VCaP (cell line): ENCODE measurements around the gene TBC1D8.
A peak's percentile ranks its signal among the peaks of the same experiment; 100 is the strongest.

Experiments
- H3K27ac ChIP-seq: fragments of 450-650 bp; 2 replicates; pipeline ENCODE4 v1.5.1; 2017
- CTCF ChIP-seq: fragments of 450-650 bp; conservative IDR thresholded peaks from 2 replicates; pipeline ENCODE4 v1.5.1; 2017; ENCODE audit warnings: mild to moderate bottlenecking, moderate library complexity

Gene TBC1D8

DNA sequence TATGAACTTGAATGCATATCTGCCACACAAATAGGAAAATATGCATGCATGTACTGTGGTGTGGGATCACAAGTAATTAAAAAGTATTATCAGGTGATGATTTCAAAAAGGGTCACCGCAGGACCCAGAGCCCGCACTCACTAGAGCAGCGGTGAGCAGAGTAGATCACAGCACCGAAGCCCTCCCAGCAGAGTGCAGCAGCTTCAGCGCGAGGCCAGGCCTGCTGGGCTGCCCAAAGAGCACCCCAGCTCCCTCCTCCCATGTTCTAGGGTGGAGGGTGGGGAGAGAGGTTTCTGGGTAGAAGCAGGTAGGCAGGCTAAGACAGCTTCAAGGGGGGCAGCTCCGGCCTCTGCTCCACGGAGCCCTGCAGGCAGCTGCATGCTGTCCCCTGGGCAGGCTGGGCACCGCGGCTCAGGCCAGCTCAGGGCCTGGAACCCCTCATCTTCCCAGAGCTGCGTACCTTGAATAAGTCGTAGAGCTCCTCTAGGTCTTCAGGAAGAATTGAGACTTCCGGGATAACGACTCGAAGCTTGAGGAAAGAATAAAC lies 124.2 kb downstream of the TBC1D8 start:
- H3K27ac ChIP-seq: peak overlapping the region; percentile 90
- TF ChIP-seq CTCF: no peak

DNA sequence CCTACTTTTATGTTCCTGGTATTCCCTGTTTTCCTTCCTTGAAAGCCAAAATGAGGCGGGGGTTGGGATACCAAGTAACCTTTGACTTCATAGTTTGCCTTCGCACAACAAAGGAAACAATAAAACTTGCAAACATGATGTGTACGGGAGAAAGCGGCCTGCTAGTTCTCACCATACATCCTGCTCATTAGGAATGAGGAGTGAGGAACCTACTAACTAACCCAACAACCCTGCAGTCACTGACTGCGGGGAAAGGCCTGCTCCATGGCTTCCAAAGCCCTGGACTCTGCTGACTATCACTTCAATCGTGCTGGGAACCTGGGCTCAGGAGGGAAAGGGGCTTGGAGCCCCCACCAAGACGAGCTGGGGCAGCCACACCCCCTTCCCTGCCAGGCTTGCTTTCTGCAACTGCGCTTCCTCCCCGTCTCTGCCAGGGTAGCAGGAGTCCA lies 124.9 kb downstream of the TBC1D8 start:
- peak overlapping the region; percentile 90 for H3K27ac ChIP-seq
- TF ChIP-seq CTCF: no peak

GRCh38 chr2:101025561-101025960 lies 125.6 kb downstream of the TBC1D8 start:
- TF ChIP-seq CTCF: no peak
- peak overlapping the region; percentile 90 for H3K27ac ChIP-seq

- TF ChIP-seq CTCF: no peak
- H3K27ac ChIP-seq: peak overlapping the region; percentile 90; the same call in 1 of the 2 replicates
Observed at GRCh38 chr2:101023327-101024107, 127.7 kb downstream of the TBC1D8 start.

DNA sequence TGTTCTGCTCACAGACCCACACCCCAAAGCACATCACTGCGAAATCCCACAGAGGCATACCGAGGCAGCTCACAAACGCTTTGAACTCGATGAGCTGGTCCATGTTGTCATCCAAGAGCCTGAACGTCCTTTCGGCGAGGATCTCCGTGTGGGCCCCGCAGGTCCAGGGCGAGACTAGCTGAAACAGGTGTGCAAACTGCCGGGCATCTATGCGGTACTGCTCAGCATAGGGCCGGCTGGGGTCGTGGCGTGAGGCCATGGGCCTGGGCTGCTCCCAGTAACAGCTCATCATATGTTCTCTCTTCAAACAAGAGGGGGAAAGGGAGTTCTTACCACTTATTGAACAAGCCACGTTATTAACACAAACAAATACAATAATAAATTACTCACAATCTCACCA lies 129.0 kb downstream of the TBC1D8 start:
- no peak overlapping the region for H3K27ac ChIP-seq
- TF ChIP-seq CTCF: no peak

DNA sequence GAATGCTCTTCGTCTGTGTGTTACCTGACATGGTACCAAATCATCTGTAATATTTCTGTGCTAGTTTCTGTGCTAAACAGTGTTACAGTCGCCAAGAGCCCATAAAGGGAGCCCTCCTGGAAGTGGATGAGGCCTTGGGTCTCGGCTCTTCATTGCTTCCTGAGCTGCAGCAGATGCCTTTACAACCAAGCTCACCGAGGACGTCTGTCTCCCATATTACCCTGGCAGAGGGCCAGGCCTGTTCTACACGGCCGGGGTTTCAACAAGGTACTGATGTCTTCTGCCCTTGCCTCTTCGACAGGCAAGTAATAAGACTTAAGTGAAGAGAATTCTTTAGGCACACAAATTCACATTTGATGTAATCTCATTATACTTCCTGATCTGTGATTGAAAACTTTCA lies 132.2 kb downstream of the TBC1D8 start:
- TF ChIP-seq CTCF: no peak

DNA sequence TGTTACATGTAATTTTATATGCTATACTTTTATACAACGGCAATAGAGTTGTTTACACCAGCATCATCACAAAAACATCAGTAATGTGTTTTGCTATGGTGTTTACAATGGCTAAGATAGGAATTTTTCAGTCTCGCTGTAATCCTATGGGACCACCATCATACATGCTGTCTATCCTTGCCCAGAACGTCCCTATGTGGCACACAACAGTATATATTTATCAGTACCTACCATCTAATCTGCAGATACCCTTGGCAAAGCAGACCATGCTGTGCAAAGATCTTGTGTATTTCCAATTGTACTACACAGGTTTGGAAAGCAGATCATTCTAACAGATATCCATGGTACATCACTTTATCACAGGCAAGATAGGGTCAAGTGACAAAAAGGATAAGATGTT lies 133.8 kb downstream of the TBC1D8 start:
- no peak overlapping the region for H3K27ac ChIP-seq
- no peak for TF ChIP-seq CTCF

More for the DNA sequence above, 132.2 kb downstream of the TBC1D8 start:
- no peak overlapping the region for H3K27ac ChIP-seq
